Ascending aorta (tissue), 2 donors: ENCODE data around the gene SLC6A20. TPM values are rescaled to one million over a fixed set of nuclear protein-coding genes. Genes with fewer than 3 reads are reported as not detected.

ENCODE experiments used
- DNase-seq, 2 donors: peaks; one replicate each; pipeline ENCODE4 v3.0.0-alpha.2; 2019; ENCODE audit warnings: low spot score in 2 of 2
- H3K27ac ChIP-seq, 2 donors: fragments of 200-600 bp; sonication (generic); one replicate each; pipeline ENCODE4 v1.5.1; 2016 to 2017; ENCODE audit warnings: mild to moderate bottlenecking in 1 of 2
- H3K27me3 ChIP-seq: fragments of 200-600 bp; sonication (generic); one replicate; pipeline ENCODE4 v1.5.1; 2017
- H3K36me3 ChIP-seq, 2 donors: fragments of 200-600 bp; sonication (generic); one replicate each; pipeline ENCODE4 v1.5.1; 2016
- H3K4me1 ChIP-seq, 2 donors: fragments of 200-600 bp; sonication (generic); one replicate each; pipeline ENCODE4 v1.5.1; 2016 to 2017; ENCODE audit warnings: mild to moderate bottlenecking in 1 of 2
- H3K4me3 ChIP-seq, 2 donors: fragments of 200-600 bp; sonication (generic); one replicate each; pipeline ENCODE4 v1.5.1; 2016 to 2017; ENCODE audit warnings: mild to moderate bottlenecking in 1 of 2
- H3K9me3 ChIP-seq, 2 donors: fragments of 200-600 bp; sonication (generic); one replicate each; pipeline ENCODE4 v1.5.1; 2016
- CTCF ChIP-seq, 3 experiments: fragments of 200-600 bp in 2 of 3; fragments of 450-650 bp in 1 of 3; sonication (generic) in 2 of 3; IDR thresholded peaks; one replicate each; pipeline ENCODE4 v1.5.1; 2016 to 2019; ENCODE audit warnings: antibody characterized with exemption in 3 of 3, mild to moderate bottlenecking in 1 of 3, moderate library complexity in 1 of 3
- intact Hi-C: fragments of 100-400 bp; cut with DNase I; formaldehyde crosslinking; loops from one replicate; pipeline ENCODE4 v1.15.1; 2023
- total RNA-seq: library from RNA; depleted of rRNA; stranded (reverse); fragments of >200 nt; gene quantifications from one replicate; pipeline ENCODE4 v1.1.0, GENCODE V29; 2016

Gene SLC6A20
- total RNA-seq, 1 donor from 2014 or later: not detected

- Histone ChIP-seq H3K27me3 (no peaks in the 10 kb centered on the region), H3K36me3 (peaks cover 33 to 47% of the 10 kb centered on the region in 2 donors), H3K9me3 (no peaks in the 10 kb centered on the region), H3K4me1 (no peaks in the 10 kb centered on the region), H3K4me3 (no peak overlapping the region), H3K27ac (no peak overlapping the region)
- intact Hi-C loops: no loop called here
- no peak for DNase-seq
- no peak for TF ChIP-seq CTCF (IDR thresholded peaks at IDR 0.05)
These were observed 66.7 kb downstream of the SLC6A20 start for GRCh38 chr3:45729614-45730013.

GRCh38 chr3:45724911-45725310, 71.4 kb downstream of the SLC6A20 start:
- no peak for TF ChIP-seq CTCF (IDR thresholded peaks at IDR 0.05)
- peaks cover 11 to 33% of the 10 kb centered on the region in 2 donors for H3K36me3 ChIP-seq
- H3K4me3 ChIP-seq: no peak overlapping the region
- no peaks in the 10 kb centered on the region for H3K9me3 ChIP-seq
- intact Hi-C loops: no loop called here
- DNase-seq: no peak
- no peak overlapping the region for H3K27ac ChIP-seq
- no peaks in the 10 kb centered on the region for H3K4me1 ChIP-seq
- no peaks in the 10 kb centered on the region for H3K27me3 ChIP-seq

- intact Hi-C loops: no loop called here
- Histone ChIP-seq H3K4me3 (no peak overlapping the region), H3K27me3 (no peaks in the 10 kb centered on the region), H3K9me3 (no peaks in the 10 kb centered on the region), H3K27ac (no peak overlapping the region), H3K36me3 (peaks cover 7 to 54% of the 10 kb centered on the region in 2 donors), H3K4me1 (no peaks in the 10 kb centered on the region)
- TF ChIP-seq CTCF (IDR thresholded peaks at IDR 0.05): no peak
- no peak for DNase-seq
These were observed 76.5 kb downstream of the SLC6A20 start for GRCh38 chr3:45719655-45720487.

GRCh38 chr3:45716790-45717336, 79.5 kb downstream of the SLC6A20 start:
- no peaks in the 10 kb centered on the region for H3K9me3 ChIP-seq
- no peak overlapping the region for H3K4me3 ChIP-seq
- peaks cover 12 to 61% of the 10 kb centered on the region in 2 donors for H3K36me3 ChIP-seq
- intact Hi-C loops: no loop called here
- H3K27me3 ChIP-seq: no peaks in the 10 kb centered on the region
- TF ChIP-seq CTCF (IDR thresholded peaks at IDR 0.05): no peak
- no peaks in the 10 kb centered on the region for H3K4me1 ChIP-seq
- H3K27ac ChIP-seq: no peak overlapping the region
- no peak for DNase-seq

- H3K27ac ChIP-seq: no peak overlapping the region
- H3K4me1 ChIP-seq: no peaks in the 10 kb centered on the region
- no peak for TF ChIP-seq CTCF (IDR thresholded peaks at IDR 0.05)
- H3K9me3 ChIP-seq: no peaks in the 10 kb centered on the region
- intact Hi-C loops: no loop called here
- H3K27me3 ChIP-seq: no peaks in the 10 kb centered on the region
- no peak for DNase-seq
- no peak overlapping the region for H3K4me3 ChIP-seq
- peaks cover 16 to 65% of the 10 kb centered on the region in 2 donors for H3K36me3 ChIP-seq
These were observed 80.4 kb downstream of the SLC6A20 start for GRCh38 chr3:45715945-45716344.
